Neuronal stem cell (in vitro differentiated cells): ENCODE measurements around the gene TOR1AIP2.

Source experiments
- DNase-seq: peaks from one replicate; pipeline ENCODE4 v3.0.0-alpha.2; 2013; ENCODE audit warnings: low spot score
- H2AFZ ChIP-seq: one replicate; pipeline ENCODE4 v1.6.1; 2013; ENCODE audit warnings: mild to moderate bottlenecking, low read length, inconsistent platforms
- H2AK5ac ChIP-seq: 2 replicates; pipeline ENCODE4 v1.6.1; 2013; ENCODE audit warnings: low read depth, mild to moderate bottlenecking, inconsistent platforms, low read length, moderate library complexity, mixed read lengths
- H2BK120ac ChIP-seq: 2 replicates; pipeline ENCODE4 v1.6.1; 2013; ENCODE audit warnings: low read depth, mild to moderate bottlenecking, inconsistent platforms, low read length, moderate library complexity, mixed read lengths
- H2BK12ac ChIP-seq: one replicate; pipeline ENCODE4 v1.6.1; 2013; ENCODE audit warnings: low read length, inconsistent platforms
- H2BK15ac ChIP-seq: 2 replicates; pipeline ENCODE4 v1.6.1; 2013; ENCODE audit warnings: mild to moderate bottlenecking, low read length, inconsistent platforms, mixed read lengths
- H2BK5ac ChIP-seq: one replicate; pipeline ENCODE4 v1.6.1; 2013; ENCODE audit warnings: inconsistent platforms, mild to moderate bottlenecking, low read length, moderate library complexity
- H3K14ac ChIP-seq: one replicate; pipeline ENCODE4 v1.6.1; 2013; ENCODE audit warnings: low read length, inconsistent platforms
- H3K18ac ChIP-seq: 2 replicates; pipeline ENCODE4 v1.6.1; 2013; ENCODE audit warnings: low read length, inconsistent platforms
- H3K23ac ChIP-seq: 2 replicates; pipeline ENCODE4 v1.6.1; 2013; ENCODE audit warnings: low read depth, mild to moderate bottlenecking, mixed read lengths, low read length, inconsistent platforms; ENCODE audit not compliant: poor library complexity
- H3K27ac ChIP-seq: replicated peaks from 3 replicates; pipeline ENCODE4 v1.5.1; 2013; ENCODE audit warnings: low read length, inconsistent platforms
- H3K27me3 ChIP-seq, 3 experiments: 2 replicates each; pipeline ENCODE4 v1.6.1; 2013; ENCODE audit warnings: low read length in 3 of 3, mild to moderate bottlenecking in 2 of 3, inconsistent platforms in 1 of 3, low read depth in 1 of 3, mixed read lengths in 1 of 3, moderate library complexity in 1 of 3; ENCODE audit not compliant: control insufficient read depth in 3 of 3, insufficient read depth in 3 of 3
- H3K36me3 ChIP-seq, 2 donors: replicated peaks in 1 of 2; 2 replicates each; pipeline ENCODE4 v1.6.1; 2013; ENCODE audit warnings: low read length in 2 of 2; ENCODE audit not compliant: control insufficient read depth in 2 of 2, insufficient read depth in 2 of 2
- H3K4ac ChIP-seq: 2 replicates; pipeline ENCODE4 v1.6.1; 2013; ENCODE audit warnings: inconsistent platforms, mild to moderate bottlenecking, low read length, moderate library complexity
- H3K4me1 ChIP-seq, 2 donors: 1 replicate in 1 of 2; 2 replicates in 1 of 2; pipeline ENCODE4 v1.6.1; 2013; ENCODE audit warnings: low read length in 2 of 2, low read depth in 1 of 2; ENCODE audit not compliant: control insufficient read depth in 2 of 2, insufficient read depth in 1 of 2
- H3K4me2 ChIP-seq: one replicate; pipeline ENCODE4 v1.6.1; 2013; ENCODE audit warnings: mild to moderate bottlenecking, low read length, inconsistent platforms; ENCODE audit not compliant: insufficient read depth, poor library complexity, severe bottlenecking
- H3K4me3 ChIP-seq, 2 donors: 2 replicates each; pipeline ENCODE4 v1.5.1; 2013; ENCODE audit warnings: low read length in 2 of 2, mild to moderate bottlenecking in 2 of 2, inconsistent platforms in 1 of 2, moderate library complexity in 1 of 2
- H3K79me1 ChIP-seq: one replicate; pipeline ENCODE4 v1.6.1; 2013; ENCODE audit warnings: low read depth, mild to moderate bottlenecking, inconsistent platforms, low read length, moderate library complexity
- H3K9ac ChIP-seq: one replicate; pipeline ENCODE4 v1.6.1; 2013; ENCODE audit warnings: mild to moderate bottlenecking, low read depth, low read length, inconsistent platforms; ENCODE audit not compliant: poor library complexity
- H3K9me3 ChIP-seq, 2 donors: replicated peaks in 1 of 2; 2 replicates each; pipeline versions ENCODE3 to v1.6.1; 2013; ENCODE audit warnings: low read length in 2 of 2, mild to moderate bottlenecking in 2 of 2, inconsistent platforms in 1 of 2, low read depth in 1 of 2, mixed read lengths in 1 of 2, moderate library complexity in 1 of 2; ENCODE audit not compliant: control insufficient read depth in 2 of 2, insufficient read depth in 1 of 2
- H4K8ac ChIP-seq: one replicate; pipeline ENCODE4 v1.6.1; 2013; ENCODE audit warnings: low read depth, mild to moderate bottlenecking, inconsistent platforms, low read length, moderate library complexity
- H4K91ac ChIP-seq: one replicate; pipeline ENCODE4 v1.6.1; 2013; ENCODE audit warnings: low read length, low read depth, mild to moderate bottlenecking, inconsistent platforms; ENCODE audit not compliant: poor library complexity
- WGBS, 2 donors: extraction: QIAGEN DNeasy Blood & Tissue Kit; methylation state at CpG; one replicate each; pipeline ENCODE4 v1.1.7; 2013; ENCODE audit warnings: missing lambda C conversion rate in 2 of 2, mixed read lengths in 1 of 2; ENCODE audit not compliant: insufficient read length in 2 of 2, insufficient replicate concordance in 1 of 2; ENCODE audit errors: extremely low coverage in 2 of 2; 5-methylcytosine and 5-hydroxymethylcytosine counted together

TOR1AIP2 gene

DNA sequence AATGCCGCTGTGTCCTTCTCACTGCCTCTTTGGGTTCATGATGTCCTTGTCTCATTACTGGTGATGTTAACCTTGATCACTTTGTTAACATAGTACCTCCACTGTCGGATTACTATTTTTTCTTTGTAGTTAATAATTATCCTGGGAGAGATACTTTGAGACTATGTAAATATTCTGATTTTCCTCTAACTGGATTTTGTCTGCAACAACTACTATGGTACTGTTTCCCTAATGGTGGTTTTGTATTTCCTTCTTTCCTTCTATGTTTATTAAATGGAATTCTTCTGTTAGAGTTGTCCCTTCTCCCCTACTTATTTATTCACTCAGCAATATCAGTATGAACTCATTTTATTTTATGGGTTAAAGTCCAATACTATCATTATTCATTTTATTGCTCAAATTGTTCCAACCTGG lies 4.2 kb downstream of the TOR1AIP2 start:
- Histone ChIP-seq H4K91ac (no peak overlapping the region), H3K9ac (no peak overlapping the region), H2BK15ac (no peak overlapping the region), H2AK5ac (no peak overlapping the region), H3K23ac (no peak overlapping the region), H3K27me3 (no peaks in the 10 kb centered on the region), H2BK12ac (no peak overlapping the region), H4K8ac (no peak overlapping the region), H3K4me1 (peaks cover 3 to 4% of the 10 kb centered on the region in 2 donors), H3K4ac (no peak overlapping the region), H3K36me3 (peaks cover 0 to 79% of the 10 kb centered on the region in 2 donors), H2BK5ac (no peak overlapping the region), H3K4me3 (no peak overlapping the region), H3K9me3 (no peaks in the 10 kb centered on the region), H2AFZ (no peak overlapping the region), H3K14ac (no peak overlapping the region), H3K79me1 (no peaks in the 10 kb centered on the region), H3K27ac (no peak overlapping the region), H2BK120ac (no peak overlapping the region), H3K4me2 (no peak overlapping the region), H3K18ac (no peak overlapping the region)
- DNase-seq: no peak
- no CpG with 5 or more reads among the region's 2 CpGs for WGBS, 2 donors

DNA sequence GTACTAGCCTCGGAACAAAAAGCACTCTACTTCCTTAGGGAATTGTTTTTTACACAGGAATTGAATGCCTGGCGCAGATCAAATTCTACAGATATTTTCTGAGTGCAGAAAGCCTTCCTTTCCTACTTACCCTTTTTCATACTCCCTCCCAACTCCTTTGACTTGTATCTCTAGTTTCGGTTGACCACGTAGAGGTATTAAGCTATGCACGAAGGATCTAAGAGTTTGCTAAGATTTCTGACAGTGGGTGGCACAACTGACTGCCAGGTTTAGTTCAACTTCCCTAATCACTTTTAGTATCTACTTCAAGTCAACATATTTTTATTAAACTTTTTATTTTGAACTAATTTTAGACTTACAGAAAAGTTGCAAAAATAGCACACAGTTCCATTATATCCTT lies 5.0 kb downstream of the TOR1AIP2 start:
- Histone ChIP-seq H2AFZ (no peak overlapping the region), H2AK5ac (no peak overlapping the region), H3K4ac (no peak overlapping the region), H2BK120ac (no peak overlapping the region), H3K23ac (no peak overlapping the region), H4K91ac (no peak overlapping the region), H2BK12ac (no peak overlapping the region), H3K79me1 (no peaks in the 10 kb centered on the region), H3K9me3 (no peaks in the 10 kb centered on the region), H3K9ac (no peak overlapping the region), H3K14ac (no peak overlapping the region), H2BK15ac (no peak overlapping the region), H3K4me1 (peaks cover 1 to 4% of the 10 kb centered on the region in 2 donors), H3K18ac (no peak overlapping the region), H3K4me2 (no peak overlapping the region), H3K27ac (no peak overlapping the region), H3K36me3 (peaks cover 0 to 87% of the 10 kb centered on the region in 2 donors), H3K4me3 (no peak overlapping the region), H3K27me3 (no peaks in the 10 kb centered on the region), H2BK5ac (no peak overlapping the region), H4K8ac (no peak overlapping the region)
- no CpG with 5 or more reads among the region's 5 CpGs for WGBS, 2 donors
- DNase-seq: no peak

DNA sequence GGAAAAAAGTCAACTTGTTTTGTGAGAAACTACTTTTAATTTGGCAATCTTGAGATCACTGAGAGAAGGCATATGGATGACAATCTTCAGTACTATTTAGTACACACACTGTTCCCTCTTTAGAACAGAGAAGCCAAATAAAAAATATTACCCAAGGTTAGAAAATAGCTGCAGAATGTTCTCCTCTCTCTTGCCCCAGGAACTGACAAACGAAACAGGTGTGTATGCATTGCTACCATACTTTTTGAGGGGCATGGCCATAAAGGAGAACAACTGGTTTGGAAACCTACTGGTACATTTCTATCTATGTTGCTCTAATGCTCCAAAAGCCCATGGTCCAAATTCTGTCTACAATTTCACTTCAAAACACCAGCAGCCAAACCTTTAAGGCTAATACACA lies 5.7 kb downstream of the TOR1AIP2 start:
- H3K79me1 ChIP-seq: no peaks in the 10 kb centered on the region
- H2BK120ac ChIP-seq: no peak overlapping the region
- no peaks in the 10 kb centered on the region for H3K27me3 ChIP-seq
- H2AK5ac ChIP-seq: no peak overlapping the region
- H3K36me3 ChIP-seq: peaks cover 2 to 94% of the 10 kb centered on the region in 2 donors
- H3K9ac ChIP-seq: no peak overlapping the region
- H2BK5ac ChIP-seq: no peak overlapping the region
- H3K23ac ChIP-seq: no peak overlapping the region
- no peak for DNase-seq
- H4K8ac ChIP-seq: no peak overlapping the region
- H2BK15ac ChIP-seq: no peak overlapping the region
- H3K4me1 ChIP-seq: peaks cover 1 to 4% of the 10 kb centered on the region in 2 donors
- no peak overlapping the region for H3K4ac ChIP-seq
- no peaks in the 10 kb centered on the region for H3K9me3 ChIP-seq
- H3K18ac ChIP-seq: no peak overlapping the region
- H4K91ac ChIP-seq: no peak overlapping the region
- H3K14ac ChIP-seq: no peak overlapping the region
- H3K27ac ChIP-seq: no peak overlapping the region
- no peak overlapping the region for H3K4me2 ChIP-seq
- H2BK12ac ChIP-seq: no peak overlapping the region
- no peak overlapping the region for H2AFZ ChIP-seq
- H3K4me3 ChIP-seq: no peak overlapping the region
- WGBS, 2 donors: no CpG with 5 or more reads among the region's 1 CpG

DNA sequence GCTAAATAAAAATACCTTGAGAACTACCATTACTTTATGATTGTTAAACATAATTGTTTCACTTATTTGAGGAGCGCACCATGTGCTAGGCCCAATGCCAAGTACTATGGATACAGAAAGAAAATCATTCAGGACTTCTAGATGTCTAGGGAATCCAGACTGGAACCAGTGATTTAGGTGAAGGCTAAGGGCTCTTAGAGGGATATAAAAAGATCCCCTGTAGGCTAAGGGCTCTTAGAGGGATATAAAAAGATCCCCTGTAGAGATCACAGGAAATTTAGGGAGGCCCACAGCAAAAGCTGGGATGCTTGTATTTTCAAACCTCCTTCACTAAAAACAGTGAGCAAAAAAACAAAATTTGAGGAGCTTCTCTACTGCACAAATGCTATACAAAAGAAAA lies 6.7 kb downstream of the TOR1AIP2 start:
- no CpG with 5 or more reads among the region's 1 CpG for WGBS, 2 donors
- H3K27me3 ChIP-seq: no peaks in the 10 kb centered on the region
- H4K91ac ChIP-seq: no peak overlapping the region
- H3K4me2 ChIP-seq: no peak overlapping the region
- peaks cover under 1 to 1% of the 10 kb centered on the region in 2 donors for H3K4me1 ChIP-seq
- no peak overlapping the region for H3K27ac ChIP-seq
- no peak overlapping the region for H3K14ac ChIP-seq
- H3K79me1 ChIP-seq: no peaks in the 10 kb centered on the region
- no peak for DNase-seq
- H3K4ac ChIP-seq: no peak overlapping the region
- H2BK15ac ChIP-seq: no peak overlapping the region
- no peak overlapping the region for H3K4me3 ChIP-seq
- no peaks in the 10 kb centered on the region for H3K9me3 ChIP-seq
- H3K9ac ChIP-seq: no peak overlapping the region
- no peak overlapping the region for H3K23ac ChIP-seq
- H3K18ac ChIP-seq: no peak overlapping the region
- H3K36me3 ChIP-seq: peaks cover 4 to 95% of the 10 kb centered on the region in 2 donors
- H2BK5ac ChIP-seq: no peak overlapping the region
- H2AFZ ChIP-seq: no peak overlapping the region
- H2BK12ac ChIP-seq: no peak overlapping the region
- H2BK120ac ChIP-seq: no peak overlapping the region
- no peak overlapping the region for H2AK5ac ChIP-seq
- no peak overlapping the region for H4K8ac ChIP-seq
